ENCODE measurements around the gene LRRC63.
"Not testable (repeated sequence)": the region's sequence is repeated elsewhere in the genome, so short reads cannot be mapped to it uniquely, and the experiment has no call there.

LRRC63 gene

GRCh38 chr13:46211483-46212351 is at the start of gene LRRC63:
LRRC63 (plus strand) TSS chr13:46211928; CDS start chr13:46213035, 1,107 bp downstream.
- peak; percentile 85 for DNase-seq

GRCh38 chr13:46162741-46163140 is 49.0 kb upstream of the LRRC63 start:
- not testable (repeated sequence) for DNase-seq

GRCh38 chr13:46164661-46165060 is 47.1 kb upstream of the LRRC63 start:
- DNase-seq: no peak

GRCh38 chr13:46165485-46166223 is 46.1 kb upstream of the LRRC63 start:
- peak; percentile 64 for DNase-seq

- no peak for DNase-seq
Measured at GRCh38 chr13:46166224-46166584, 45.5 kb upstream of the LRRC63 start.

GRCh38 chr13:46166947-46167610 is 44.6 kb upstream of the LRRC63 start:
- no peak for DNase-seq

- DNase-seq: peak; percentile 66
Measured at GRCh38 chr13:46168341-46168740, 43.4 kb upstream of the LRRC63 start.

- no peak for DNase-seq
Measured at GRCh38 chr13:46168783-46169182, 42.9 kb upstream of the LRRC63 start.

GRCh38 chr13:46169758-46170157 is 42.0 kb upstream of the LRRC63 start:
- no peak for DNase-seq

GRCh38 chr13:46170268-46170667 is 41.5 kb upstream of the LRRC63 start:
- DNase-seq: no peak

GRCh38 chr13:46170687-46171086 is 41.0 kb upstream of the LRRC63 start:
- peak; percentile 62 for DNase-seq

GRCh38 chr13:46171217-46171616 is 40.5 kb upstream of the LRRC63 start:
- DNase-seq: no peak

GRCh38 chr13:46171739-46172138 is 40.0 kb upstream of the LRRC63 start:
- DNase-seq: no peak

GRCh38 chr13:46172531-46172991 is 39.2 kb upstream of the LRRC63 start:
- DNase-seq: peak; percentile 73

GRCh38 chr13:46173656-46174055 is 38.1 kb upstream of the LRRC63 start:
- peak; percentile 63 for DNase-seq

- peak; percentile 58 for DNase-seq
Measured at GRCh38 chr13:46176756-46177155, 35.0 kb upstream of the LRRC63 start.

- DNase-seq: no peak
Measured at GRCh38 chr13:46178143-46178542, 33.6 kb upstream of the LRRC63 start.

GRCh38 chr13:46178821-46179220 is 32.9 kb upstream of the LRRC63 start:
- no peak for DNase-seq

GRCh38 chr13:46179491-46179908 is 32.2 kb upstream of the LRRC63 start:
- DNase-seq: peak; percentile 80

- DNase-seq: no peak
Measured at GRCh38 chr13:46179969-46180763, 31.6 kb upstream of the LRRC63 start.

- no peak for DNase-seq
Measured at GRCh38 chr13:46181377-46181839, 30.3 kb upstream of the LRRC63 start.

GRCh38 chr13:46181840-46182490 is 29.8 kb upstream of the LRRC63 start, which contains the start of gene LCP1:
LCP1 (minus strand) TSS chr13:46182177; CDS start chr13:46159662, 22,515 bp downstream.
- peak; percentile 92 for DNase-seq

Measured in CD4-positive, alpha-beta T cell treated with Interleukin-12 subunit alpha and Interleukin-12 subunit beta, for 1 hour (primary cell).